HG03457 (cell line): ENCODE results near the gene AUNIP.

ENCODE experiments used
- ATAC-seq: cut with Tn5 transposase; IDR thresholded peaks from one replicate; pipeline ENCODE4 v1.9.1; 2021; ENCODE audit warnings: moderate number of reproducible peaks; ENCODE audit not compliant: unreplicated experiment

AUNIP gene

DNA sequence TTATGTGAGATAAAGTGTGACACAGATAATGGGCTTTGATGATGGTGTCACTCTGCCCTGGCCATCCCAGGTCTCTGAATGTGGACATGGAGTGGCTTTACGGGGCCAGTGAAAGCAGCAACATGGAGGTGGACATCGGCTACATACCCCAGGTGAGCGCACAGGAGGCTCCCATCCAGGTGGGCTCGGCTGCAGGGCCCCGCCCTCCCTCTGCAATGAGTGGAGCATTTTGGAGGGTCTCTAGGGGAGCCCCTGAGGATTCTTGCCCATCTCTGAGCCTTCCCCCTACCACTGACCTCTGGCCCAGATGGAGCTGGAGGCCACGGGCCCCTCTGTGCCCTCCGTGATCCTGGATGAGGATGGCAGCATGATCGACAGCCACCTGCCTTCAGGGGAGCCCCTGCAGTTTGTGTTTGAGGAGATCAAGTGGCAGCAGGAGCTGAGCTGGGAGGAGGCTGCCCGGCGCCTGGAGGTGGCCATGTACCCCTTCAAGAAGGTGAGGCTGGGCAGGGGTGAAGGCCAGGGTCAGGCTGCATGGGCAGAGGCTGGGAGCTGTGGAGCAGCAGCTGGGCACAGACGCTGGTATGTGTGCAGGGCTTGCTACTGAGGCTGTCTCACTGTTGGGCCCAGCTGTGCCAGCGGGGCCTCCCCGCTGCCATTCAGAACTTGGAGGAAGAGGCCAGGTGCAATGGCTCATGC lies 47.7 kb downstream of the AUNIP start:
- no peak for ATAC-seq

DNA sequence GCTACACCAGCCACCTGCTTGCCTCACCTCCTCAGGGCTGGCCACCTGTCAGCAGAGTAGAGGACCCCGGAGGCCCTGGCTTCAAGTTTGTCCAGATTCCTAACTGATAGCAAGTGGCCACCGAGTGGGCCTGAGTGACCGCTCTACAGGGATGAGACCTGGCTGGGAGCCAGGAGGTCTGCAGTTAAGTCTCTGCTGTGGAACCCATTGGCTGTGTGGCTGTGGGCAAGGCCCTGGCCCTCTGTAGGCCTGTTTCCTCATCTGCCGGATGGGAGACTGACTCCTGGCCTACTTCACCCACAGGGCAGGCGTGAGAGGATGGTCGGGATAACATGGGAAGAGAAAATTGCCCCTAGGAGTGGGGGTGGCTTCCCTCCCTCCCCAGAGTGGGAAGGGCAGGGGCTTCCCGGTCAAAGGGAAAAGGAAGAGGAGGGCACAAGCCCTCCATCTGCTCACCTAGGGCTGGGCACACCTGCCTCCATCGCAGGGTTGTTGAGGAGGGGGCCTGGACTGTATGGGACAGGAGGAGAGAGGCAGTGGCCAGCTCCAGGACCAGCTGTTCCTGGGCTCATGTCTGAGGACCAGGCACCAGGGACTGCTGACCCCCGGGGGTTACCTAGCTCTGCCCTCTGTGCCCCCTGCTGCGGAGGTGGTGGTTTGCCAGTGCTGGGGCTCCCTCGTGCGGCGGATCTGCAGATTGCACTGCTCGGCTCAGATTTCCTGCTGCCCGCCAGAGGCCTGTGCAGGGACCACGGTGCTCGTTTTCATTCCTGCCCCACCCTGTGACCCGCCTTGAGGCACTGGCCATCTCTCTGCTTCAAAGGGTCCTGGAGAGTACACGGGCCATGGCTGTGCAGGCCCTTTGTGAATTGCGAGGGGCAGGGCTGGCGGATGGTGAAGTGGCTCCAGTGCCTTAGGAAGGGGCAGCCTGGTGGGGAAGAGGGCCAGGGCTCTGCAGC lies 48.6 kb downstream of the AUNIP start:
- ATAC-seq = no peak

DNA sequence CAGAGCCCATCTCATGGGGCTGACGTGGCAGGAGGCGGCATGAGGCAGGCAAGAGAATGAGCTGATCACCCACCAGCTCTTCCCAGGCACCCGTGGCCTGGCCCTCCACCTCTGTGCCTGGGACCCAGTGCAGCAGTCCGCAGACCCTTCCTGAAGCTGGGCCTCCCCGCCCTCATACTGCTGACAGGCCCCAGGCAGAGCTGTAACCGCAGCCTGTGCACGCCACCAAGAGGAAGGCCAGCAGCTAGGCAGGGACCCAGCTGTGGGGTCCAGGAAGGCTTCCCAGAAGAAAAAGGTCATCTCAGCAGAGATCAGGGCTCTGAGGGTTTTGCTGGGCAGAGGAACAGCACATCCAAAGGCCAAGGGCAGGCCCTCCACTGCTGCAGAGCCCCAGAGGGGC lies 49.3 kb downstream of the AUNIP start:
- ATAC-seq = no peak

GRCh38 chr1:25809283-25809926 lies 49.9 kb downstream of the AUNIP start:
- ATAC-seq = no peak

GRCh38 chr1:25808481-25809244 lies 50.6 kb downstream of the AUNIP start:
- ATAC-seq = no peak

DNA sequence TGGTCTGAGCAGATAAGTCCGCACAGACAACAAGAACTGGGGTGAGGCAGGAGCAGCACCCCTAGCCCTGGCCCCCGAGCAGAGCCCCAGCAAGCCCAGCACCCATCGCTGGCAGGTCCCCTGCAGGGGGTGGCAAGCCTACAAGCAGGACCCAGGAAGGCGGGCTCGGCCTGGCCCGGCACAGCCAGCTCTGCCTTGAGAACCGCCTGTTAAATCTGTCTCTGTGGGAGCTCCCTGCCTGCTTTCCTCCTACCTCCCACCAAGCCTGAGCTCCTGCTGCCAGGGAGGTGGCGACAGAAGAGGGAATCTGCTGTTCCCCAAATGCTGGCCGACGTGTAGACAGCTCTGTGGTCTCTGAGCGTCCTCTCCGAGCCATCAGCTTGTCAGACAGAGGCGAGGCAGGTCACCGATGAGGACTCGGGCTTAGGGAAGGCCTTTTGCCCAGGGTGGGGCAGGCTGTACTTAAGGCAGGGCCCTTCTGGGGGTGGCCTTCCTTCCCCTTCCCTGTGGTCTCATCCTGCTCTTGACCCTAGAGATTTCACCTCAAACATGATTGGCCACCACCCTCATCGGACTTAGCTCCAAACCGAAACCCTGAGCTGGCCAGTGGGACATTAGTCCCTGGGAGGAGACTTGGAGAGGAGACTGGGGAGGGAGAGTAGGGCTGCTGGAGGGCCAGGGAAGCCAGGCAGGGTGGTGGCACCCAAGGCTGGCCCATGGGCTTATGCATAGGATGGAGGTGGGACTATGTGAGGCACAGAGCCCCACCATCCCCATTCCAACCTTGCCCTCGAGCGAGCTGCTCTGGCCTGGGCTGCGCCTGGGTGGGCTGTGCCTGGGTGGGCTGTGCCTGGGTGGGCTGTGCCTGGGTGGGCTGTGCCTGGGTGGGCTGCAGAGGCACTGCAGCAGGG lies 51.5 kb downstream of the AUNIP start:
- ATAC-seq = no peak

DNA sequence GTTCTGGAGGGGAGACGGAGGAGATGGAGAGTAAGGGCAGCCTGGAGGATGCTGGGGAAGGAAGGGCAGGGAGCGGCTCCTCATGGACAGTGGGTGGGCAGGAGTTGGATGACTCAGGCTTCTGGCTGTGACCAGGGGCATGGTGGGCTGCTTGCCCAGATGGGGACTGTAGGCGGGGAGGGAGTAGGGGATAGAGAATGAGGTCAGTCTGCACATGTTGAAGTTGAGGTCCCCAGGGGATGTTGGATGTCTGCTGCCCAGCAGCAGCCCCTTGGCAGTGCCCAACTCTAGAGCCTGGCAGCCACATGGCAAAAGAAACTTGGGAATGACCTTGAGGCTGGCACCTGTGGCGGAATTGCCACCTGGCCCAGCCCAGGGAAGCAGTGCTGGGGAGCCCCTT lies 52.8 kb downstream of the AUNIP start:
- no peak for ATAC-seq

GRCh38 chr1:25805863-25806225 lies 53.4 kb downstream of the AUNIP start:
- ATAC-seq = no peak

- ATAC-seq = no peak
Observed at GRCh38 chr1:25804964-25805862, 54.0 kb downstream of the AUNIP start.

DNA sequence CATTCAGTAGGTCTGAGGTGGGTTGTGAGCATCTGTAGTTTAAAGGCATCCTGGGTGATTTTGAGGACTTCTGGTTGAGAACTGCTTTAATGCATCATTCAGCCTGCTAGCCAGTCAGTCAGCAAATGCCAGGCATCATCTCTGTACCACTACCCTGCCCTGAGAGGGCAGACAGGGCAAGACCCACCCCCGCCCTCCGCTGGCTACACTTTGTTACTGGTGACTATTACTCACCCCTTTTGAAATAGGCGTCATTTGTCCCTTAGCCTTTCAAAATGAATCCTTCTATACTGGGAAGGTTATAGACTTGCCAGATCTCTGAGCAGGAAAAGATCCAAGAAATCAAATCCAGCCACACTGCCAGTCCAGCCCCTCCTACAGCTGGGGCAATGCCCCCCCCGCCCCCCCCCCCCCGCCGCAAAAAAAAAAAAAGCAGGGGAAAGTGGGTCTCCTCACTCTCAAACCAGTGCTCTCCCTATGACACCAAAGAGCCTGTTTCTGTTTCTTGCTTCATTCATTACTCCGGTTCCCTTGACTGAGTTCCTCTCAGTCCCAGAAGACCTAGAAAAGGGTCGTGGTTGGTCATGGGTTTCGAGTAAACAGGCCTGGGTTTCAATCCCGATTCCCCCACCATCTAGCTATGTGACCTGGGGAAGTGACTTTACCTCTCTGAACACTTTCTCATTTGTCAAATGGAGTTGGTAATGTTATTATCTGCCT lies 54.9 kb downstream of the AUNIP start:
- ATAC-seq = no peak

DNA sequence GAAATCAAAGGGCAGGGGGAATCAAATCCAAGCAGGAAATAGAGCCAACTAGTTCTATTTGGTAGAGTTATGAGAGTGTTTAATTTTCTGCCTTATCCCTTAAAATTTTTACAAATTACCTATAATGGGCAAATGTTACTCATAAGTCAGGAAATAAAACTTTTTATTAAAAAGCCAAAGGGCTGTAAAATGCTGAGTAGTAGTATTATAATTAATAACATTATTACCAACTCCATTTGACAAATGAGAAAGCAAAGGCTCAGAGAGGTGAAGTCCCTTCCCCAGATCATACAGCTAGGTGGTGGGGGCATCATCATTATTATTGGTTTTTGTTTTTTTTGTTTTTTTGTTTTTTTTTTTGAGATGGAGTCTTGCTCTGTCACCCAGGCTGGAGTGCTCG lies 55.9 kb downstream of the AUNIP start:
- ATAC-seq = no peak

DNA sequence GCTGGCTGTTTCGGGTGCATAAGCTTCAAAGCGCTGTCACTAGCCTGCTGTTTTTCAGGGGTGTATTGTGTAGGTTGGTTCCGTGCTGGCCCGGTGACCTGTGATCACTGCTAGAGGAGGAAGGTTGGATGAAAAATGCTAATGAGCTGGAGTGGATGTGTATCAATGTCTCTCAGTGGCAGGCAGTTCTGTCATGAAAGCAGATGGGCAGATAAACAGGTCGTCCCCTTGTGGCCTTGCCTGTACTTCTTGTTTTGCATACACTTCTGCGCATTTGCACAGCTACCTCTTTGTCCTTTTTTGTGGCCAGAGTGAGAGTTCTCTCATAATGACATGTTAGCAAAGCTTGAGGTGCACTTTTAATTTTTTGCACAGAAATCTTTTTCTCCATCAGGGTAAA lies 56.3 kb downstream of the AUNIP start:
- no peak for ATAC-seq

DNA sequence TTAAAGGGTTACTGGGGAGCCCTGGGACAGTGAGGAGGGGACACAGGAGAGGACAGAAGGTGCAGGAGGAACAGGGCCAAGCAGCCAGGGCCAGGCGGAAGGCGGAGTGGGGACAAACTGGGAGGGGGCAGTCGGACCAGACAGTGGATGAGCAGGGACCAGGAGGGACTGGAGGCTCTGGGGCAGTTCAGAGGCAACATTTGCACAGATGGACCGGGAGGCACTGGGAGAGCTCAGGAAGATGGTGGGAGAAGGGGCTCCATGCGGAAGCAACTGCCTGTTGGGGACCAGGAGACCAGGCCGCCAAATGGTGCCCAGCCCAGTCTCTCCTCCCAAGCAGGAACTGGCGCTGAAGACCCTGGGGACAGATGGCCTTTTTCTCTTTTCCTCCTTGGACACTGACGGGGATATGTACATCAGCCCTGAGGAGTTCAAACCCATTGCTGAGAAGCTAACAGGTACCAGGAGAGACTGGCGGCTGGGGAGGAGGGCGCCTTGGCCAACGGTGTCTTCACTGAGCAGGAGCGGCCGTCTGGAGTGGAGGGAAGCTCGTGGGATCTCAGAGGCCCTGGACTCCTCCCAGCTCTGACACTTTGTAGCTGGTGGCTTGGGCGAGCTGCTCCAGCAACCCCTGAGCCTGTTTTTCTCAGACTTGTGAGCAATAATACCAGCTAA lies 58.4 kb downstream of the AUNIP start:
- ATAC-seq = no peak

- ATAC-seq = no peak
Observed at GRCh38 chr1:25799935-25800702, 59.1 kb downstream of the AUNIP start, which contains the start of gene SELENON. SELENON (plus strand) TSS chr1:25800193; CDS start chr1:25800231, 38 bp downstream.

DNA sequence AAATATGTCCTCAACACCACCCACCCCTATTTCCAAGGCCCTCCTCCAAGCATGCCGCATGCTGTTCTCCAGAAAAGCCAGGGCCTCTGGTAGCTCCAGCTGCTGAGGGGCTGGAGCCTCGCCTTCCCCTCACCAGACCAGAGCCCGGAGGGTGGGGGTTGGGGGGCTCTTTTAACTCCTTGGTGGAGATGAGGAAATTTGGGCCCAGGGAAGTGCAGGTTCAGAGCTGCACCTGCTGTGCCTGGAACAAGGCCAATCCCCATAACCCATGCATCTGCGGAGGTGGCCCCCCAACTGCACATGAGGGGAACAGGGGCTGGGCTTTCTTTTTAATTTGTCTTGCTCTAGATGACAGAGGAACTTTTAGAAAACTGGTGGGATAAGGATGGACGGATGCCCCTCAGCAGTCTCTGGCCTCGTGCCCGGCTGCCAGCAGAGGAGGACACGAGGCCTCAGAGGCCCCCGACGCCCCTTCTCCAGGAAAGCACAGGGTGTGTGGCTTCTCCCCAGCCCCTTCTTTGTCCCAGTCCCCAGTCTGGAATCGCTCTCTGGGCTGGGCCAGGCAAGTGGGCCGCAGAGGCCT lies 59.8 kb downstream of the AUNIP start:
- no peak for ATAC-seq

DNA sequence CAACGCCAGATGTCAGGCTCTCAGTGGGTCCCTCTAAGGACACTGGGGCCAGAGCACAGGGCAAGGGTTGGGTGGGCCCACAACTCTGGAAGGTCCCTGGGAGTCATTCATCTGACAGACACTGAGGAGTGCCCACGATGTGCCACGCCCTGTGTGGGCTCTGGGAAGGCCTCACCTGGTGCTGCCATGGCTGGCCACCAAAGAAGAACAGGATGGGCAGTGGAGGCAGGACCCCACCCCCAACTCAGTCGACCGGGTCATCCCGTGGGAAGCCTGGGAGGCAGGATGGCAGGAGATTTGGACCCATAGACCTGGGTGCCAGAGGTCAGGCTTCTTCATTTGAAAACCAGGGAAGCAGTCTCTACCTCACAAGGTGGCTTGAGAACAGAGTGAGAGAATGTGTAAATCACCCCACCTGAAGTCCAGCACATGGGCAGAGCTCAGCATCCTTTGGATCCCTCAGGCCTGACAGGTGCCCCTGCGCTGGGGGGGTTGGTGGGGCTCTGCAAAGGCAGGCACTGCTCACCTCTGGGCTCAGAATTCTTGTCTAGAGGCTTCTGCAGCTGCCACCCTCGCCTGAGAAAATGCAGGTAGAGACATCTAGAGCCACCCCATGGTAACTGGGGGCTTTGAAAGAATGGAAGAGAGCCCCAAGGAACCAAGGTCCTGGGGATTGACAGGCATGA lies 60.4 kb downstream of the AUNIP start:
- no peak for ATAC-seq
